Measurements from ENCODE around the gene CPNE1.

The CPNE1 gene

DNA sequence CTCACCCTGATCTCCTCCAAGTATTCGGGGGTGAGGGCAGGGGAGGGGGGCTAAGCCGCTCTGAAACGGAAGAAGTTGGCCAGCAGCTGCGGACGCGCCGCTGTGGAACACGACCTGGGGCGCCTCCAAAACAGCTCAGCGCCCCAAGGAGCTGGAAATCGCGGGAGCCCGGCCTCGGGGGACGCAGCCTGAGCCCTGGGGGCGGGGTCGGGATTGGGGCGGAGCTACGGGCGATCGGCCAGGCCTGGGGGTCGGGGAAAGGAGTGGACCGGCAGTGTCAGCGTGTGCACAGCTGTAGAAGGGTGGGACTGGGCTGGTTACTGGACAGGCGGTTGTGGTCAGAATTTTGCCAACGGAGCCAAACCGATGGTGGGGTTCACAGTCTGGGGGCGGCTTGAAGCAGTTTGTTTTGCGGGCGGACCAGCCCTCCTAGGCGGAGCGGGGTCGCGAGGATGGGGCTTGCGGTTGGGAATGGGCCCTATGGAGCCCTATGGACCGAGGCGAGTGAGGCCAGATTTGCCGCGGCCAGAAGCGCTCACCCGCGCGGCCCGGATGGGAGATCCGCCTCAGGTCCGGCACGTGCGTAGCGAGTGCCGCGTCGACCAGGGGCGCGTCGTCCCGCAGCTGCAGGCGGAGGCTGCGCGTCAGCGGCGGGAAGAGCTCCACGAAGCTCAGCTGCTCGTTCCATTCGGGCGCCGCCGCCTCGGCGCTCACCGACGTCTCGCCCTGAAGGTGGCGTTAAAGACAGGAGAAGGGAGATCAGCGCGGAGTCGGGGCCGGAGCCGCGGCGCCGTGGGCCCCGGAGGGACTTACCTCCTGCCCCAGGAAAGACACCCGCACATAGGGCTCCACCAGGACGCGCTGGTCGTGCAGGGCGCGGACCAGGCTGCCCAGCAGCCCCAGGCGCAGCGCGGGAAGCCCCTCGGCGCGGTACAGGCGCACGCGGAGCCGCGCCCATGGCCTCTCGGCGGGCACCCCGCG lies 63.4 kb downstream of the CPNE1 start:
- Histone ChIP-seq H3K4me1 (ENCODE audit: insufficient read depth, low read length) (no peaks in the 10 kb centered on the region), H3K36me3 (ENCODE audit: insufficient read depth, low read depth, low read length) (no peaks in the 10 kb centered on the region), H3K27me3 (ENCODE audit: insufficient read depth, low read length) (peaks cover 63% of the 10 kb centered on the region), H3K9ac (ENCODE audit: low read depth, low read length) (no peak overlapping the region), H3K9me3 (ENCODE audit: insufficient read depth, low read depth, low read length) (no peaks in the 10 kb centered on the region; the same call in 1 of the 2 replicates), H3K27ac (ENCODE audit: low read length) (no peak overlapping the region), H3K4me3 (ENCODE audit: low read length) (peak overlapping the region; percentile 74)

DNA sequence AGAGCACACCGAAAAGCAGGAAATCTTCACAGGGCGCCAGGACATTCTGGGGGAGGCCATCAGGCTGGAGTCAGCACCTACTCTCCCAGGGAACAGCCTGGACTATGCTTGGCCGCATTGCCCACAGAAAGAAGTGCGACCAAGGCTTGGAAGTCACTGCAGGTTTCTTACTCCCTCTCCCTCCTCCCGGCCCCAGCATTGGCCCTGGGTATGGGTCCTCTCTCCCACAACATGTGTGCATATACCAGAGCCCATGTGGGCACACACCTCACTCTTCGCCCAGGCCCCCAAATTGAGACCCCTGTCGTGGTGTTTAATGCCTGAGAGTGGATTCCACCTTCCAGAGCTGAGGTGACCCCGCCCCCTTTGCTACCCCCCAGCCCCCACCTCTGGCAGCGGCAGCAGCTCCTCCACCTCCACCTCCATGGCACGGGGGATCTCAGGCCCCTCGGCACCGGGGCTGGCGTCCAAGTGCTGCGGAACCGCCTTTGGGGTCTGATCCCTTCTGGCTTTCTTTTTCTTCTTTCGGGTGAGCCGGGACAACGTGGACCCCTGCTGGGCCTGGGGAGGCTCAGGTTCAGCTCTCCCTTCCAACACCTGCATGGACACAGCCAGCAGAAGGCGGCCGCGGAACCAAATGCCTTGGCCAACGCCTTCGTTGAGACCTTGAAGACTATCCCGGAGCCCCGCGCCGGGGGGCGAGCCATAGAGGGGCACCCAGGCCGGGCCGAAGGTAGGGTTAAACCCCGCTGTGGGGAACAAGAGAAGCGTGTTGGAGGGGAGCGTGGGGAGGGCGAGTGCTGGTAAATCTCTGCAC lies 64.3 kb downstream of the CPNE1 start:
- H3K36me3 ChIP-seq (ENCODE audit: insufficient read depth, low read depth, low read length), result no peaks in the 10 kb centered on the region
- H3K9ac ChIP-seq (ENCODE audit: low read depth, low read length), result no peak overlapping the region
- H3K27me3 ChIP-seq (ENCODE audit: insufficient read depth, low read length), result peaks cover 63% of the 10 kb centered on the region
- H3K27ac ChIP-seq (ENCODE audit: low read length), result no peak overlapping the region
- no peaks in the 10 kb centered on the region; the same call in 1 of the 2 replicates for H3K9me3 ChIP-seq (ENCODE audit: insufficient read depth, low read depth, low read length)
- no peaks in the 10 kb centered on the region for H3K4me1 ChIP-seq (ENCODE audit: insufficient read depth, low read length)
- peak overlapping the region; percentile 74; the same call in 1 of the 2 replicates for H3K4me3 ChIP-seq (ENCODE audit: low read length)

GRCh38 chr20:35599776-35600120 lies 65.0 kb downstream of the CPNE1 start:
- Histone ChIP-seq H3K9ac (ENCODE audit: low read depth, low read length) (no peak overlapping the region), H3K4me3 (ENCODE audit: low read length) (no peak overlapping the region), H3K4me1 (ENCODE audit: insufficient read depth, low read length) (no peaks in the 10 kb centered on the region), H3K27ac (ENCODE audit: low read length) (no peak overlapping the region), H3K27me3 (ENCODE audit: insufficient read depth, low read length) (peaks cover 63% of the 10 kb centered on the region), H3K9me3 (ENCODE audit: insufficient read depth, low read depth, low read length) (no peaks in the 10 kb centered on the region; the same call in 1 of the 2 replicates), H3K36me3 (ENCODE audit: insufficient read depth, low read depth, low read length) (no peaks in the 10 kb centered on the region)

GRCh38 chr20:35598899-35599775 lies 65.6 kb downstream of the CPNE1 start:
- H3K27me3 ChIP-seq (ENCODE audit: insufficient read depth, low read length), result peaks cover 63% of the 10 kb centered on the region

GRCh38 chr20:35598476-35598875 lies 66.2 kb downstream of the CPNE1 start:
- H3K27ac ChIP-seq (ENCODE audit: low read length), result no peak overlapping the region
- H3K4me3 ChIP-seq (ENCODE audit: low read length), result no peak overlapping the region
- no peak overlapping the region for H3K9ac ChIP-seq (ENCODE audit: low read depth, low read length)
- H3K9me3 ChIP-seq (ENCODE audit: insufficient read depth, low read depth, low read length), result no peaks in the 10 kb centered on the region; the same call in 1 of the 2 replicates
- no peaks in the 10 kb centered on the region for H3K4me1 ChIP-seq (ENCODE audit: insufficient read depth, low read length)
- H3K27me3 ChIP-seq (ENCODE audit: insufficient read depth, low read length), result peaks cover 56% of the 10 kb centered on the region
- no peaks in the 10 kb centered on the region for H3K36me3 ChIP-seq (ENCODE audit: insufficient read depth, low read depth, low read length)

More at GRCh38 chr20:35598899-35599775, 65.6 kb downstream of the CPNE1 start:
- H3K9me3 ChIP-seq (ENCODE audit: insufficient read depth, low read depth, low read length), result no peaks in the 10 kb centered on the region; the same call in 1 of the 2 replicates
- H3K9ac ChIP-seq (ENCODE audit: low read depth, low read length), result no peak overlapping the region
- H3K4me3 ChIP-seq (ENCODE audit: low read length), result no peak overlapping the region
- no peaks in the 10 kb centered on the region for H3K4me1 ChIP-seq (ENCODE audit: insufficient read depth, low read length)
- no peak overlapping the region for H3K27ac ChIP-seq (ENCODE audit: low read length)
- H3K36me3 ChIP-seq (ENCODE audit: insufficient read depth, low read depth, low read length), result no peaks in the 10 kb centered on the region

DNA sequence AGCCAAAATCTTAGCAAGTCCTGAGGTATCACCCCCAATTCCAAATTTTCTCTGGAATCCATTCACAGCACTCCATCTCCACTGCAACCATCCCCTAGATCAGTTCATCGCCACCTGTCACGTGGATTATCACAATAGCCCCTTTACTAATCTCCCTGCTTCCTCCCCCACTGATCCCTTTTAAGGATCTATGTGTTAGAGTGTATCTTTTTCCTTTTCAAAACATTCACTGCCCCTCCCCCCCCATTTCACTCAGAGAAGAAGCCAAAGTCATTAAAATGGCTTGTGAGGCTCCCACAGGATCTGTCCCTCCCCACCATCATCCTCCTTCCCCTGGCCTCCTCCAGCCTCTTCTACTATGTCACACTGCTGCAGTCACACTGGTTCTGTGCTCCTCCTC lies 67.5 kb downstream of the CPNE1 start:
- no peaks in the 10 kb centered on the region; the same call in 1 of the 2 replicates for H3K9me3 ChIP-seq (ENCODE audit: insufficient read depth, low read depth, low read length)
- no peaks in the 10 kb centered on the region for H3K36me3 ChIP-seq (ENCODE audit: insufficient read depth, low read depth, low read length)
- H3K4me3 ChIP-seq (ENCODE audit: low read length), result no peak overlapping the region
- no peak overlapping the region for H3K27ac ChIP-seq (ENCODE audit: low read length)
- peaks cover 44% of the 10 kb centered on the region for H3K27me3 ChIP-seq (ENCODE audit: insufficient read depth, low read length)
- no peak overlapping the region for H3K9ac ChIP-seq (ENCODE audit: low read depth, low read length)
- H3K4me1 ChIP-seq (ENCODE audit: insufficient read depth, low read length), result no peaks in the 10 kb centered on the region

- Histone ChIP-seq H3K36me3 (ENCODE audit: insufficient read depth, low read depth, low read length) (no peaks in the 10 kb centered on the region), H3K9ac (ENCODE audit: low read depth, low read length) (no peak overlapping the region), H3K9me3 (ENCODE audit: insufficient read depth, low read depth, low read length) (no peaks in the 10 kb centered on the region), H3K27ac (ENCODE audit: low read length) (no peak overlapping the region), H3K4me3 (ENCODE audit: low read length) (no peak overlapping the region), H3K4me1 (ENCODE audit: insufficient read depth, low read length) (no peaks in the 10 kb centered on the region), H3K27me3 (ENCODE audit: insufficient read depth, low read length) (peaks cover 31% of the 10 kb centered on the region)
Measured at GRCh38 chr20:35595901-35596300, 68.8 kb downstream of the CPNE1 start.

DNA sequence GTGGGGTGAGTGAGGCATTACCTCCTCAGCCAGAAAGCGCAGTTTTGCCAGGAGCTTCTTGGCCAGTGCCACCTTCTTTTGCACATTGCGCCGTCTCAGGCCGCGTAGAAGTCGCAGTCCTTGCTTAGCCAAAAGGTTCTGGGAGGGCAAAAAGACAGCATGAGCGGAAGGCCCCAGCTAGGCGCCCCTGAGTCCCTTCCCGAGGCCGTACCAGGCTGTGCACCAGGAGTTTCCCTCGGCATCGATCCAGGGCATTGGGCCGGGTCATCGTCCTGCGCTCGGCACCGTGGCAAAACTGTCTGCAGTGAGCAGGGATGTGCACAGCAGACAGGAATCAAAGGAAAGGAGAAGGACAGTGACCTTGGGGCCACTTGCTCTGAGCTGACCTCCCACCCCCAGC lies 69.2 kb downstream of the CPNE1 start:
- H3K4me1 ChIP-seq (ENCODE audit: insufficient read depth, low read length), result no peaks in the 10 kb centered on the region
- H3K27me3 ChIP-seq (ENCODE audit: insufficient read depth, low read length), result peaks cover 26% of the 10 kb centered on the region
- H3K4me3 ChIP-seq (ENCODE audit: low read length), result no peak overlapping the region
- H3K27ac ChIP-seq (ENCODE audit: low read length), result no peak overlapping the region
- no peaks in the 10 kb centered on the region for H3K36me3 ChIP-seq (ENCODE audit: insufficient read depth, low read depth, low read length)
- no peak overlapping the region for H3K9ac ChIP-seq (ENCODE audit: low read depth, low read length)
- no peaks in the 10 kb centered on the region for H3K9me3 ChIP-seq (ENCODE audit: insufficient read depth, low read depth, low read length)

GRCh38 chr20:35592339-35592974 lies 72.2 kb downstream of the CPNE1 start:
- Histone ChIP-seq H3K4me1 (ENCODE audit: insufficient read depth, low read length) (no peaks in the 10 kb centered on the region), H3K27me3 (ENCODE audit: insufficient read depth, low read length) (no peaks in the 10 kb centered on the region), H3K27ac (ENCODE audit: low read length) (no peak overlapping the region), H3K36me3 (ENCODE audit: insufficient read depth, low read depth, low read length) (no peaks in the 10 kb centered on the region), H3K9me3 (ENCODE audit: insufficient read depth, low read depth, low read length) (no peaks in the 10 kb centered on the region), H3K9ac (ENCODE audit: low read depth, low read length) (no peak overlapping the region), H3K4me3 (ENCODE audit: low read length) (no peak overlapping the region)

GRCh38 chr20:35588397-35588796 lies 76.3 kb downstream of the CPNE1 start:
- Histone ChIP-seq H3K4me3 (ENCODE audit: low read length) (no peak overlapping the region), H3K27me3 (ENCODE audit: insufficient read depth, low read length) (no peaks in the 10 kb centered on the region), H3K36me3 (ENCODE audit: insufficient read depth, low read depth, low read length) (no peaks in the 10 kb centered on the region), H3K27ac (ENCODE audit: low read length) (no peak overlapping the region), H3K4me1 (ENCODE audit: insufficient read depth, low read length) (no peaks in the 10 kb centered on the region), H3K9me3 (ENCODE audit: insufficient read depth, low read depth, low read length) (no peaks in the 10 kb centered on the region), H3K9ac (ENCODE audit: low read depth, low read length) (no peak overlapping the region)

DNA sequence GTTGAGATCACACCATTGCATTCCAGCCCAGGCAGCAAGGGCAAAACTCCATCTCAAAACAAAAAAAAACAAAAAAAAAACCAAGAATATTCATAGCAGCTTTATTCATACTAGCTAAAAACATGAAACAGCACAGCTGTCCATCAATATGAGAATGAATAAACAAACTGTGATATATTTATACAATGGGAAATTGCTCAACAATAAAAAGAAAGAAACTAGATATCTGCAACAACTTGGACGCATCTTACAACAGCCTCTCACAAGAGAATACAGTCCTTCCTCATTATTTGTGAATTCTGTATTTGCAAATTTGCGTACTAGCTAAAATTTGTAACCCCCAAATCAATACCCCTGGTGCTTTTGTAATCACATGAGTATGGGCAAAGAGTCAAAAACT lies 77.3 kb downstream of the CPNE1 start:
- H3K27me3 ChIP-seq (ENCODE audit: insufficient read depth, low read length), result no peaks in the 10 kb centered on the region
- H3K27ac ChIP-seq (ENCODE audit: low read length), result no peak overlapping the region
- no peak overlapping the region for H3K9ac ChIP-seq (ENCODE audit: low read depth, low read length)

More for the DNA sequence above, 77.3 kb downstream of the CPNE1 start:
- no peaks in the 10 kb centered on the region for H3K4me1 ChIP-seq (ENCODE audit: insufficient read depth, low read length)
- no peaks in the 10 kb centered on the region for H3K36me3 ChIP-seq (ENCODE audit: insufficient read depth, low read depth, low read length)
- no peaks in the 10 kb centered on the region for H3K9me3 ChIP-seq (ENCODE audit: insufficient read depth, low read depth, low read length)
- H3K4me3 ChIP-seq (ENCODE audit: low read length), result no peak overlapping the region

Measured in iPS-20b (cell line).